HUES6 (cell line): Measurements from ENCODE around the gene SEPTIN12.

Source experiments
- H3K27ac ChIP-seq: 2 replicates; pipeline ENCODE4 v1.7.0; 2013; ENCODE audit warnings: low read depth, mild to moderate bottlenecking, low read length, inconsistent platforms
- H3K27me3 ChIP-seq: 2 replicates; pipeline ENCODE4 v1.6.1; 2013; ENCODE audit warnings: low read length; ENCODE audit not compliant: control insufficient read depth, insufficient read depth
- H3K36me3 ChIP-seq: 2 replicates; pipeline ENCODE4 v1.6.1; 2013; ENCODE audit warnings: low read length; ENCODE audit not compliant: control insufficient read depth, insufficient read depth
- H3K4me1 ChIP-seq: 2 replicates; pipeline ENCODE4 v1.6.1; 2013; ENCODE audit warnings: low read length; ENCODE audit not compliant: control insufficient read depth, insufficient read depth
- H3K4me3 ChIP-seq: 2 replicates; pipeline ENCODE4 v1.5.1; 2013; ENCODE audit warnings: low read depth, low read length
- H3K9ac ChIP-seq: one replicate; pipeline ENCODE4 v1.6.1; 2013; ENCODE audit warnings: mild to moderate bottlenecking, low read length
- H3K9me3 ChIP-seq: 2 replicates; pipeline ENCODE4 v1.6.1; 2013; ENCODE audit warnings: low read depth, low read length; ENCODE audit not compliant: control insufficient read depth, insufficient read depth

The SEPTIN12 gene

DNA sequence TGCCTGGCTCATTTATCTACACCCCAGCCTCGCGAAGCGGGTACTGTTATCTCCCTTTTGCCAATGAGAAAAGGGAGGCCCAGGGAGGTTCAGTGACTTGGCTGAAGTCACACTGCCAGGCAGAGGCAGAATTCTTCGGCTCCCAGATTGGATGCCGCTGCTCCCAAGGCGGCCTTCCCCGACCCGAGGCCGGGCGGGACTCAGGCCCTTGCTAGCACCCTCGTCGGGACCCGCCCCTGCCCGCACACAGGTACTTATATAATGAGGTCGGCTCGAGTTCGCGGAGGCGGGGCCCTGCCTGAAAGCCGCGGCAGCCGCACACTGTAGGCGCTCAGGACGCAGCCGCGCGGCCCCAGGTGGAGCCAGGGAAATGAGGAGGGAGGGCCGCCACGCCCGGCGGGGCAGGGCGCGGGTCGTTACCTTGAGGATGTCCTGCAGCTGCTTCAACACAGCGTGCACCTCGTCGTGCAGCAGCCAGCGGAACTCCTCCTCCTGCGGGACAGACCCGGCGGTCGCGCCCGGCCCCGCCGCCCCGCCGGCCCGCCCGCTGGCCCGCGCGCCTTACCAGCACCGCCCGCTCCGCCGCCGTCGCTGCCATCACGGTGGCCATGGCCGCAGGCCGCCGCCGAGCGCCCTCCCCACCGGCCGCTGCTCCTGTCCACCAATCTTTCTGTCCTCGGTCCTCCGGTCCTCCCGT lies 14.0 kb upstream of the SEPTIN12 start, which contains the start of gene ROGDI:
TSS of gene ROGDI (minus strand) at position 672 of the 697 bp plus-strand sequence. CDS start at position 610, 62 bp downstream.
- Histone ChIP-seq H3K9ac (peak within 1 kb of the TSS; percentile 83), H3K36me3 (peaks cover 53% of the 10 kb centered on the region), H3K27me3 (no peaks in the 10 kb centered on the region), H3K4me1 (peaks cover 29% of the 10 kb centered on the region), H3K4me3 (peak within 1 kb of the TSS; percentile 62), H3K9me3 (no peaks in the 10 kb centered on the region), H3K27ac (peak within 1 kb of the TSS; percentile 91)

DNA sequence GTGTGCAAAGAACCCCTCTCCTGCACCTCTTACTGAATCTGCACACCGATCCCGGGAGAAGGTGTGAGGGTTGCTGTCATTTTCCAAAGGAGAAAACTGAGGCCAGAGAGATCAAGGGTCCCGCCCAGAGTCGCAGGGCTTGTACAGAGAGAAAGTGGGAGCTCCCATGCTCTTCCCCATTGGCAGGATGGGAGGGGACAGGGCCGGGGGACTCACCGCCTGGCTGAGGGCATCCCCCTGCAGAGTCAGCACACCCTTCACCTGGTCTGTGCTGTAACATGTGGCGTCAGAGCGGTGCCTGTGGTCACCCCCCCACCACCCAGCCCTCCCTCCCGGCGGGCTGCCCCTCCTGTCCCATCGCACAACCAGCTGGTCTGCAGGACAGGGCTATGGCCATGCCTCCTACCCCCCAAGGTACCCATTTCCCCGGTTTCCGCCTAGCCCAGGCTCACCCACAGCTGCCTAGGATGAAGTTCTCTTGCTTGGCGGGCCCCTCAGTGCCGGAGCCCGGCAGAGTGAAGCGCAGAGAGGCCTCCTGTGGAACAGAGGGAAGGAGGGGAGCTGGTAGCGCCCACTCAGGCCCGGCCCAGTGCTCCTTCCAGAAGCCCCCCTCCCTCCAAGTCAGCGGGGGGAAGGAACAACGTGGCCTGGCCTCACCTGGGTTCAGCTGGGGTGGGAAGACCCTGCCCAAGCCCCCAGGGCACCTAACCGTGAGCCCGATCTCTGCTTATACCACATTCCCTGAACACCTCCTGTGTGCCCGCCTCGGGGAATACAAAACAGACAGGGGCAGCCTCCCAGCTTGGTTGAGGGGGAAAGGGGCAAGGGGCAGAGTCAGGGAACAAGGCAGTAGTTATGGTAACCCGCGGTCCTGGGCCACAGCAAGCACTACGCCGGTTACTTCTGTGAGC lies 13.2 kb upstream of the SEPTIN12 start:
- Histone ChIP-seq H3K27me3 (no peaks in the 10 kb centered on the region), H3K27ac (no peak overlapping the region), H3K4me1 (peaks cover 29% of the 10 kb centered on the region), H3K9ac (peak overlapping the region; percentile 83), H3K36me3 (peaks cover 50% of the 10 kb centered on the region), H3K4me3 (peak overlapping the region; percentile 62), H3K9me3 (no peaks in the 10 kb centered on the region)

DNA sequence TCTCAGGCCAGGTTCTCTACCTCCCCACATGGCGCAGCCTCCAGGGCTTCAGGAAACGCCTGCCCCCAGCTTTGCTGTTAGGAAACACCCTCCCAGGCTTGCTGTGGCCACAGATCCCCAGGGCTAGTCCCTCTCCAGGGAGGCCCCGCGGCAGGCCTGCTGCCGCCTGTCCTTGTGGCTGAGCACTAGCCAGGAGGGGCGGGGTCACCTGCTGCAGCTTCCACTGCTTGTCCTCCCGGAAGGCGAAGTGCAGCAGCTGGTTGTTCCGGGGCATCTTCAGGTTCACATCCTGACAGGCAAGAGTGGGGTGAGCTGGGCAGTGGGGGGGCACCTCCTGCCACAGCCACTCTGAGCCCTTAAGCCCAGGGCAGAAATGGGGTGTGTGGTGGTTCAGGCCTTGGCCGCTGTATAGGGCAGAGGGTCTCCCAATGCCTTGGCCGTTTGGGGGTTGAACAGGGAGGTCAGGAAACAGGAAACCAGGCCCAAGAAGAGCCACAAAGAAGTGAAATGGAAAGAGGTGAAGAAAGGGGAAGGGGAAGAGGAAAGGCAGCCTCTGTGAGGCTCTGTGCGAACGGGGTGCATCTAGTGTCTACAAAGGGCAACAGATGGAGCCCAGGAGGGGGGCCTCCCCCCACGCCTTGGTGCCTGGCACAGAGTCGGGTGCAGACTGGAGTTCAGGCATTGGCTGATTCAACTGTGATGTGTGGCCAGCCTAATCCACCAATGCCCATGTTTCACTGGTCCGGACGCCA lies 12.3 kb upstream of the SEPTIN12 start:
- no peak overlapping the region for H3K9ac ChIP-seq
- no peaks in the 10 kb centered on the region for H3K27me3 ChIP-seq
- no peaks in the 10 kb centered on the region for H3K9me3 ChIP-seq
- H3K36me3 ChIP-seq = peaks cover 46% of the 10 kb centered on the region
- peaks cover 29% of the 10 kb centered on the region for H3K4me1 ChIP-seq
- no peak overlapping the region for H3K27ac ChIP-seq
- no peak overlapping the region for H3K4me3 ChIP-seq

DNA sequence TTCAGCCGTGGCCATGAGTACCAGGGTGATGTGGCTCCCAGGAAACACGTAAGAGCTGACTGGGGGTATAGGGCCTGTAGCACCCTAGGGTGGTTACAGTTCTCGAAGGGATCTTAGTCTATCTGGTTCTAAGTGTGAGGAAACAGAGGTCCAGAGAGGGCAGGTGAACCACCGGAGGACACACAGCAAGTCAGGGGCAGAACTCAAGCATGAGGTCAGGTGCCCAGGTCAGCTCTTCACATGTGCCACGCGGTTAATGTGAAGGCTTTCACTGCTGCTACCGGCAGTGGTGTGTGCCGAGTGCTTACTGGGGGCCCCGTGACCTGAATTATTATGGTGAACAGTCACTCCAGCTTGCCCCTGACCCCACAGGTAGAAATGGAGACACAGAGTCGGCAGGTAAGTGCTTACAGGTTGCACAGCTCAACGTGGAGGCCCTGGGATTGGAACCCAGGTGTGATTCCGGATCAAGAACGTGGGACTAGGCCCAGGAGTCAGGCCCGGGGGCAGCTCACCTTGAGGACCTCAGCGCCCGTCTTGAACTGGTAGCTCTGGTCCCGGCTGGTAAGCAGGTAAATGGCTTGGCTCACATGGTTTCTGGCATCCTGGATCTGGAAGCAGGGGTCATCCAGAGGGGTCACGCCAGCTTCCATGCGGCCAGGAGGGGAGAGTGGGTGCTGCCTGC lies 11.2 kb upstream of the SEPTIN12 start:
- peaks cover 23% of the 10 kb centered on the region for H3K4me1 ChIP-seq
- no peaks in the 10 kb centered on the region for H3K9me3 ChIP-seq
- peaks cover 34% of the 10 kb centered on the region for H3K36me3 ChIP-seq
- H3K4me3 ChIP-seq = no peak overlapping the region
- H3K9ac ChIP-seq = no peak overlapping the region
- no peaks in the 10 kb centered on the region for H3K27me3 ChIP-seq
- H3K27ac ChIP-seq = no peak overlapping the region

DNA sequence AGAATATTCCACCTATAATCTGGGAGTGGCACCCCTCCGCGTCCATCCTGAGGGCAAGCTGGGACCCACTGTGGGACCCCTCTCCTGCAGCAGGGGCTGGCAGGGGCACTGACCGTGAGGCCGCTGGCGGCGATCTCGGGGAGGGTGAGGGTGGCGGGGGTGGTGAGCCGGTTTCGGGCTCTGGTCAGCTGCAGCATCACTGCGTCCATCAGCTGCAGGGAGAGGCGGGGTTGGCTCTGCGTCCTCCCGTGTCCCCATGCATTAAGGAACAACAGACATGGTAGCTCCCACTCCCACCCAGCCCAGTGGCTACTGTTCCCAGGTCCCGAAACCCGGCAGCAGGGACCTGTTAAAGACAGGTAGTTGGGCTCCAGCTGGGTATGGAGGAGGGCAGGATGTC lies 10.3 kb upstream of the SEPTIN12 start:
- Histone ChIP-seq H3K9me3 (no peaks in the 10 kb centered on the region), H3K27me3 (no peaks in the 10 kb centered on the region), H3K4me3 (no peak overlapping the region), H3K27ac (no peak overlapping the region), H3K9ac (no peak overlapping the region), H3K4me1 (peaks cover 14% of the 10 kb centered on the region), H3K36me3 (peaks cover 30% of the 10 kb centered on the region)

DNA sequence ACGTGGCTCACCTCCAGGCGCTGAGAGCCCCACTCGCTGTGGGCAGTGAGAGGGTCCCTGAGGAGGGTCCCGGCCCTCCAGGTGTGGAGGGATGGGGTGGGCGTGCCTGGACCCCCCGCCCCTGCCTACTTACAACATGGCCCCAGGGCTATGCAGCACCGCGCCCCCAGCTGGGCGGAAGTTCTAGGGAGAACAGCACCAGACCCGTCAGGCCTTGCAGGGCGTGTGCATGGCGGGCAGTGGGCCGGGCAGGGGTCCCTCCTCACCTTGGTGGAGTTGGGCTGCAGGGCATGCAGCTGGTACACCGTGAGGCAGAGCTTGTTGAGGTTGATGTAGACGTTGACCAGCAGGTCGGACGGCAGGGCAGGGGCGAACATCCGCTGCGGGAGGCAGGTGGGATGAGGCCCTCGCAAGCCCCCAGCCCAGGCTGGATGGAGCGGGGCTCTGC lies 9.7 kb upstream of the SEPTIN12 start:
- Histone ChIP-seq H3K4me1 (peaks cover 10% of the 10 kb centered on the region), H3K9ac (no peak overlapping the region), H3K9me3 (no peaks in the 10 kb centered on the region), H3K4me3 (no peak overlapping the region), H3K36me3 (peaks cover 30% of the 10 kb centered on the region), H3K27me3 (no peaks in the 10 kb centered on the region), H3K27ac (no peak overlapping the region)

DNA sequence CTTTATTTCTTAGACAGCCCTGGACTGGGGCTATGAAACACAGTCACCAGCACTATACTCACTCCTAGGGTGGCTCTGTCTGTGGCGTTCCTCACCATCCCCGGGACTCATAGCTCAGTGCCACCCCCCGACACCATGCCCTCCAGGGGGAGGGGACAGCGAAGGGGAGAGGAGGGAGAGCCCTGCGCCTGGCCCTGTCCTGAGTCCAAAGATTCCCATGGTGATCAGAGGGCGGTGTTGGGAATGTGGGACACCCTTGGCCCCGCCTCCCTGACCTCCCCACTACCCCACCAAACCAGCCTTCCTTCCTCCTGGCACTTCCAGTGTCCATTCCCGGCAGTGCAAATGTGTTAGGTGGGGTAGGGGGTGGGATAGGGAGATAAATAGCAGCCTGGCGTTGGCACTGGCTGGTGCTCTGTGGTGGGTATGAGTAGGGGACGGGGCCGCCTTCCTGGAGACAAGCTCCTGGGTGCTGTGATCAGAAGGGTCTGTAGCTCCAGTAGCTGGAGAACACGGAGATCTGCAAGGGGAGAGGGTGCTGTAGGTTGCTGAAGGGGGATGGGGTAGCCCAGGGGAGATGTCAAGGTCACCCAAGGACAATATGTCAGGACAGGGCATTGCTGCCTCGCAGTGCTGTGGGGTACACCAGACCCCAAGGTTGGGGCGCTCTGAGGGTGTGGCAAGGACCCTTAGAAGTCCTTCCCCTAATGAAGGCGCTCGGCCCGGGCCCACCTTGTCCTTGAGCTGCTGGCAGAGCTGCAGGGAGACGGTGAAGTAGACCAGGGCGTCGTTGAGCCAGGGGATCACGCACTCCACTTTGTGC lies 9.0 kb upstream of the SEPTIN12 start:
- peaks cover 30% of the 10 kb centered on the region for H3K36me3 ChIP-seq
- H3K27me3 ChIP-seq = no peaks in the 10 kb centered on the region

DNA sequence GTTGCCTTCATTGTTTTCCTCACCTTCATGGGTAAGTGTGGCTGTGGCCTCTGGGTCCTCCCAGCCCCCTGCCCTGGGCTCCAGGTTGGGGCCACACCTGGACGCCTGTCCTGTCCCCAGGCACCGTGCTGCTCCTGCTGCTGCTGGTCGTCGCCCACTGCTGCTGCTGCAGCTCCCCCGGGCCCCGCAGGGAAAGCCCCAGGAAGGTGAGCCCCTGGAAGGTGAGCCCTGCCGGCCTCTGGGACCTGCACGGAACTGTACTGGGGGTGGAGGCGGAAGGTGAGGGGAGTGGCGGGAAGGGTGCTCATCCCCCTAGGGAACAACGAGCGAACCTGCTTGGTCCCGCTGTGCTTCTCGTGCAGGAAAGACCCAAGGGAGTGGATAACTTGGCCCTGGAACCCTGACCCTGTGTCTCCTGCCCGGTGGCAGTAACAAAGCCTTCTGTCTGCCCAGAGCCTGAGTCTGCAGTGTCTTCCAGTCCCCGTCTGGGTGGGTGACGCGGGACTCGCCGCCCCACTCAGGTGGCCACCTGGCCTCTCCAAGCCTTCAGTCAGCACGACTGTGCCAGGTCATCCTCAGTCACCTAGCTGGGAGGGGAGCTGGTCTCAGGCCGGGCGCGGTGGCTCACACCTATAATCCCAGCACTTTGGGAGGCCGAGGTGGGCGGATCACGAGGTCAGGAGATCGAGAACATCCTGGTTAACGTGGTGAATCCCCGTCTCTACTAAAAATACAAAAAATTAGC lies 7.9 kb upstream of the SEPTIN12 start:
- Histone ChIP-seq H3K27me3 (no peaks in the 10 kb centered on the region), H3K36me3 (peaks cover 30% of the 10 kb centered on the region), H3K9ac (no peak overlapping the region), H3K4me3 (no peak overlapping the region), H3K4me1 (peaks cover 4% of the 10 kb centered on the region), H3K27ac (no peak overlapping the region), H3K9me3 (no peaks in the 10 kb centered on the region)

More for the DNA sequence above, 9.0 kb upstream of the SEPTIN12 start:
- H3K27ac ChIP-seq = no peak overlapping the region
- H3K9ac ChIP-seq = no peak overlapping the region
- no peaks in the 10 kb centered on the region for H3K9me3 ChIP-seq
- no peak overlapping the region for H3K4me3 ChIP-seq
- peaks cover 10% of the 10 kb centered on the region for H3K4me1 ChIP-seq

DNA sequence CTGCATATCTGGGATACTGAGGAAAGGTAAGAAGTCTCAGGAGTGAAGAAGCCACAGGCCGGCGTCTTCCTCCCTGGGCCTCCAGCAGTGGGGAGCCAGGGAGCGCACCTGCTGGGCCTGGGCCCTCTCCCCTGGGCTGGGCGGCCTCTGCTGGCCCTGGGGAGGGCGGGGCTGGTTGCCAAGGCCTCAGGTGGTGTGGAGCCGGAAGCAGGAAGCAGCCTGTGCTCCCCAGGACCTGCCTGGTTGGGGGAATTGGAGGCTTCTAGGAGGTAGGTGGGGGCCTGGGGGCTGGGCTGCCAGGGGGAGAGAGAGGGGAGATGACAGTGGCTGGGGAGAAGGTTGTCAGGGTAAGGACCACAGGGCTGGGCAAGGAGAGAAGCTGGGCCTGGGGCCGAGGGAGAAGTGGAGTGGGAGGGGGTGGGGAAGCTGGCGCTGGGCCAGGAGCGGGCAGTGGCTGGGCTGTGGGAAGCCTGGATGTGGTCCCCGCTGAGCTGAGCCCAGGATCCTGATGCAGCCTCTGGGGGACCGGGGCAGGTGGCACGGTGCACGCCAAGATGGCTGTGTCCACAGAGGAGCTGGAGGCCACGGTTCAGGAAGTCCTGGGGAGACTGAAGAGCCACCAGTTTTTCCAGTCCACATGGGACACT lies 7.2 kb upstream of the SEPTIN12 start, which contains the start of gene SMIM22:
TSS of gene SMIM22 (plus strand) at position 189 of the 647 bp plus-strand sequence. CDS start at position 555, 366 bp downstream.
- H3K36me3 ChIP-seq = peaks cover 30% of the 10 kb centered on the region

More for the DNA sequence above, 7.2 kb upstream of the SEPTIN12 start, which contains the start of gene SMIM22:
- Histone ChIP-seq H3K9me3 (no peaks in the 10 kb centered on the region), H3K27ac (no peak within 1 kb of the TSS), H3K9ac (no peak within 1 kb of the TSS), H3K4me3 (no peak within 1 kb of the TSS), H3K27me3 (no peaks in the 10 kb centered on the region), H3K4me1 (no peaks in the 10 kb centered on the region)
